DMS153 (cell line): Measurements from ENCODE around the gene DUSP16.
"Not testable (repeated sequence)": the region's sequence is repeated elsewhere in the genome, so short reads cannot be mapped to it uniquely, and the experiment has no call there.

ENCODE experiments used
- DNase-seq: peaks from one replicate; lab custom pipeline; 2025; lab: John Stamatoyannopoulos, UW

DUSP16 gene

DNA sequence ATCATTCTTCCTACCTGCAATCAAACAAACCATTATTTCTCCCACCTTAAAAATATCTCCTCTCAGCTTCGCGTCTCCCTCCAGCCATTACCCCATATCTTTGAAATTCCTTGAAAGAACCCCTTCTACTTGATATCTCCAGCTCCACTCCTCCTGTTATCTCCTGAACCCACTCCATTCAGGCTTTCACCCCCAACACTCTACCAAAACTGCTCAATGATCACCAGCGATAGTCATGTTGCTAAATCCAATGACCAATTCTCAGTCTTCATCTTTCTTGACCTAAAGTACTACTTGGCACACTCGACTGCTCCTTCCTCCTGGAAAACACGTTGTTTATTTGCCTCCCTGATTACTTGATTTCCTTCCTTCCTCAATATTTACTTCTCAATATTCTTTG is 70.1 kb downstream of the DUSP16 start:
- DNase-seq: no peak

DNA sequence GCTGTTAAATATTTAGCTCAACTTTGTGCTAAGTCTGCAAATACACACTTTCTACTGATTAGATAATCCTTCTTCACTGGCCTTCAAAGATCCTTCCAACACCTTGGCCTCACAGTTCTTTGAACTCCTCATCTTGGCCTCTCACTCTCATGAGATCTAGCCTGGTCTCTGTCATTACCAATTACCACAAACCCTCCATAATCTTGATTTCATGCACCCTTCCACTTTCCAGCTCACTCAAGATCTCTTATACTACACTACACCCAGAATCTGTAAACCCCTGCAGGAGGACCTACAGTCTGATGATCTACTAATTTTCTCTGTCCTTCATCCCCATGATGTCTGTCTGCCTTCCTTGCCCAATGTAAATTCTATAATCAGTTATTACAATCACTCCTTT is 71.1 kb downstream of the DUSP16 start:
- DNase-seq: no peak

DNA sequence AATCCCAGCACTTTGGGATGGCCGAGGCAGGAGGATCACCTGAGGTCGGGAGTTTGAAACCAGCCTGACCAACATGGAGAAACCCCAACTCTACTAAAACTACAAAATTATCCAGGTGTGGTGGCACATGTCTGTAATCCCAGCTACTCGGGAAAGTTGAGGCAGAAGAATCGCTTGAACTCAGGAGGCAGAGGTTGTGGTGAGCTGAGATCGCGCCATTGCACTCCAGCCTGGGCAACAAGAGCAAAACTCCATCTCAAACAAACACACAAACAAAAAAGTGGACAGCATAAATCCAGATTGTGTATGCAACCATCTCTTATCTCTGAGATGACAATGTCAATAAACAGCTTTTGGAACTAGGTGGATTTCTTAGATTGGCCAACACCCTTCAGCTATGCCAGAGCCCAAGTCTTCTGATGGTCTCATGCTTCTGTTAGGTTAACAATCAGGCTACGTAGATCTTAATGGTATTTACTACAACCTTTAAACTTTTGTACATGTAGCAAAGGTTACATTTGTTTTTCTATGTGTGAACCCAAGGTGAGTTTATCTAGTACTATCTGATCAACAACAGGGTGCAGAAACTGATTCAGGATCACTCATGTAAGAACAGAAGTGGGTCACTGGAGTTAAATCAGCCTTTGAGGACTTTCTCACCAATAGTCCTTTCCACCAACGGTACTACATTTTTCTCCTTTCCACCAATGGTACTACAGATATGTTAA is 73.7 kb downstream of the DUSP16 start:
- DNase-seq: no peak

GRCh38 chr12:12488296-12488695 is 74.4 kb downstream of the DUSP16 start:
- DNase-seq: no peak

- DNase-seq: no peak
These were observed 75.2 kb downstream of the DUSP16 start for GRCh38 chr12:12487490-12487889.

DNA sequence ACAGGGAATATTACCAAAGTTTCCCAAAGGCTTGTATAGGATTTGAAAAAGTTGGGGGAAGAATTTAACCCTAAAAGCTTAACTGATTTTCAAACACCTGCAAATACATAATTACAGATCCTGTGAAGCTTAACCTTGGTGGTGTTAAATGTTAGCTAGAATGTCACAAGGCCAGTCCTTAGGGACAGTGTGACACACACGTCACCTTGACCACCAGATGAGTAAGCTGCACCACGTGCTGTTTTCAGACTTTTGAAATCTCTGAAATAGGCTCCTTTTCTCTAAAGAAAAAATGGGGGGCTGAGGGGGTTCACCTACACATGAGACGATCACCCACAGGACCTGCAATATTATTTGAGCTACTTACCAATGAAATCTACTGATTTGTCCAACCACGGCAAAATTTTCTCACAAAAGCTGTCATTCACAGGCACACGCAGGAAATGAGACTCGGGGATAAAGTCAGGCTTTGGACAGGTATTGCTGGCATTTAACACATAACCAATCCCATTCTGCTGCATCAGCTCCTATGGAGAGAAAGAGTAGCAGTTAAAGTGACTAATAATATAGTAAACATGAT is 75.9 kb downstream of the DUSP16 start:
- DNase-seq: no peak

- no peak for DNase-seq
These were observed 79.2 kb downstream of the DUSP16 start for GRCh38 chr12:12483438-12483837.

GRCh38 chr12:12482959-12483358 is 79.7 kb downstream of the DUSP16 start:
- no peak for DNase-seq

GRCh38 chr12:12482150-12482761 is 80.4 kb downstream of the DUSP16 start:
- no peak for DNase-seq

- DNase-seq: no peak
These were observed 81.0 kb downstream of the DUSP16 start for GRCh38 chr12:12481631-12482030.

DNA sequence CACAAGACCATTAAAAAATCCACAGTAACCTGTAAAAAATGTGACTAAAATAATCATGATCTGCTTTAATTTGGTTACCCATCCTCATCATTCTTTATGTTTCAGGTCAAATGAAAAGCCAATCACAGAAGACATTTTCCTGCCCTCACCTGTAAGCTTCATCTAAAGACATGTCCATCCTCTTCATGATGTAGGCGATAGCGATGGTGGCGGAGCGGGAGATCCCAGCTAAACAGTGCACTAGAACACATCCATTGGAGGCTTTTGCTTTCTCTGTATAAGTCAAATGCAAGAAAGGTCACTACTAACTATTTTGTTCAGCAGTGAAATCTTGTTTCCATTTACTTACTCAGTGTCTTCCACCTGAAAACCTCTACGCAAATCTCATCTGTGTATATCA is 82.6 kb downstream of the DUSP16 start:
- DNase-seq: no peak

DNA sequence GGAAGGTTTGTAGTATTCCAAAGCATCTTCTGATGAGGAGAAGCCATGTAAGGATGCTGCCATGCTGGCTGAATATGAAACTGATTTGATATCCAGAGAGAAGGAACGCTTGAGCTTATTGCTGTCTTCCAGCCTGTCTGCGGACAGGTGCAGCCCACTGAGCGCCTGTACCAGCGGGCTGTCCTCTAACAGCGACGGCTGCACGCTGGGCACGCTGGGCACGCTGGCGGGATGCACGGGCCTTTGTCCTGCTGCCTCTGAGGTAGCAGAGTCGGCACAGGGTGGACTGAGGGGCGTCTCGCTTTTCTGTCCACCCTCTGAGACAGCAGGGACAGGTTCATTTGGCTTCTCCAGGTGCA is 85.2 kb downstream of the DUSP16 start:
- DNase-seq: no peak

DNA sequence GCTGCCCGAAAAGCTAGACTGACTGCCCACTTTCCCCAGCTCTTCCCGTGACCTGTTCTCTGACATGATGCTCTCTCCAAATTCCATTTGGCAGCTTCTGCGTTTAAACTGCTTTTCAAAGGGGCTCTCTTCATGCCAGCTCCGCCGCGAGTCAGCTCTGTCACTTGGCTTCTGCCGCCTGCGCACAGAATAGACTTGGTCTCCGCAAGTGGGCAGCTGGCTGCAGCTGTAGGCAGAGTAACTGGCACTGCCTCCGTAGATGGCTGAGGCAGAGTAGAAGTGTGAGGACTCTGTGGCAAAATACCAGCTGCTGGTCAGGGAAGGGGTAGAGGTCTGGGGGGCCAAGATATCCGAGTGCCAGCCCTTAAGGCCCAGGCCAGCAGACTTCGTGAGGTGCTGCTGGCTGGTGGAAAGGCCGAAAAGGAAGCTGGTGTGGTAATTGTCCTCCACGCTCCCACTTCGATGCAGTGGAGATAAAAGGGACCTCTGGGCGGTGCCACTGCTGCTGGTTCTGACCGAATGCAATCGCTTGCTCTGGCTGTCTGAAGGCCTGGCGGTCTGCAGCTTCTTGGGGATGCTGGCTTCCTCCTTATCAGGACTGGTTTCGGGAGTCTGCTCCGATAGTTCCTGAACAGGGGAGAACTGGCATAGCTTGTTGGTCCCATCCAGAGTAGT is 85.7 kb downstream of the DUSP16 start:
- no peak for DNase-seq

DNA sequence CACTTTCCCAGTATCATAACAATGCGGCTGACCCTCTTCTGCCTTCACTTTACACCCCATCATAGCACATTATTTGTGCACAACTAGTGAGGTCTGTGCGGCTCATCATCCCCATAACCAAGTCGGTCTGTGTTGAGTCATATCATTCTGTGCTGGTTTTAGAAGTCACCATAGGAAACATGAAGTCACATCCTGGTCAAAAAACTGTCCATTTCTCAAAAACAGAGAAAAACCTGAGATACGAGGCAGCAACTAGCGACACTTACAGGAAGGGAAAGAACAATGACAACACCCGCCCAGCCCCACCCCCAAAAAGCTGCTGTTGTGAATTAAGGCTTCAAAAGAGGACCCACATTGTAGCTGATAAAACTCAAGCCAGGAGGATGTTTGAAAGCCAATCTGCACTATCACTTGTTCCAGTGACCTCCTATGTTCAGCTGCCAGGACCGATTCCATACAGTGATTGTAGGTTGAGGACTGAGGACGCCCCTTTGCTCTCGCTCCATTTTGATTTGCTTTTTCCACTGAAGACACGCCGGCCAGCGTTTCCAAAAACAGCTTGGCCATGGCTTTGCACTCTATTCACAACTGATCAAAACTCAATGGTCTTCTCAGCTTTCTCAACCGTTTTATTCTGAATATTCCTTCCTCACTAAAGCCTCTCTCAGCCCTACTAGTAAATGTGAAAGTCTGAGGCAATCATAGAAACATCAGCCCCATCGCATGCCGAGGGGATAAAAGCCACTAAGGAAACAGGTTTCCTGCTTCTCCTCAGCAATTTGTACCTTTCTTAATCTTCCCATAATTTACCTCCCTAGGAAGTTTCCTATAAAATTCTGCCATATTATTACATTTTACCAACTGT is 87.5 kb downstream of the DUSP16 start:
- DNase-seq: no peak

- DNase-seq: no peak
These were observed 88.2 kb downstream of the DUSP16 start for GRCh38 chr12:12474471-12474928.

- DNase-seq: no peak
These were observed 89.4 kb downstream of the DUSP16 start for GRCh38 chr12:12473223-12473622.

- DNase-seq: not testable (repeated sequence)
These were observed 90.4 kb downstream of the DUSP16 start for GRCh38 chr12:12471982-12472961.

DNA sequence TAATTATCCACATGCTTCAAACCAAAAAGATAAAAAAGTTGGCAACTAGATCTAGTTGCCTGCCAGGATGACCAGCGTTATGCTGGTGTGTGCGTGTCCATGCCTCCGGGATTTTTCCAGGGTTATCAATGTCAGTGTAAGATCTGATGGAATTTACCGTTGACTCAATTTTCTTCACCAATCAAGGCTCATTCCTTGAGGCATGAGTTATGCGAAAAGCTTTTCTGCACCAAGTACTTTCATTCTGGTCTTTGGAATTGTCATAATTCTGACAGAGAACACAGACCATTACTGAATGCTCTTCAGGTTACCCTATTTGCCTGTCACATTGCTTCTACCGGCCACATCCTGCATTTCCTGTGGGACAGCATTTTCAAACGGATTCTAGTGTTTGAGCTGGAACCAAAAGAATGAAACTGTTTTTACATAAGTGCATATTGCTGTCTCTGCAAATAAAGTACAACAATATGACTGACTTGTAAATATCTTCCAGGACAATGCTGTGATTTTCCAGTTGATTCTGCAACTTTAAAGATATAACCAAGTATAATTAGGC is 91.8 kb downstream of the DUSP16 start:
- DNase-seq: no peak

DNA sequence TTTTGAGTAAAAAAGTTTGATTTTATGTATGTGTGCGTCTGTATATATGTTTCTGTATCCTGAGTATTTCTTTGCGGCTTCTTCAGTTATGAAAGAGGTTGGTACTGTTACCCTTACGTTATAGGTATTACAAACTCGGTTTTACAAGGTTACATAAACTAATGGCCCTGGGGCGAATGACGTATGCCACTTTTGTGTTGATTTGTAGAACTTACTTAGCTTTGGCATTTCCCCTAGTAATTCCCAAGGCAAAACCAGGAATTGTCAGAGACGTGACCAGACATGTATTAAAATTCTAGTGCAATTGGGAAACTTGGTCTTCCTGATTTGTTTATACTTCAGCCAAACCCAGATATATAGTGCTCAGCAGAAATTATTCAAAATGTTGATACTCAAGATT is 93.3 kb downstream of the DUSP16 start:
- no peak for DNase-seq

DNA sequence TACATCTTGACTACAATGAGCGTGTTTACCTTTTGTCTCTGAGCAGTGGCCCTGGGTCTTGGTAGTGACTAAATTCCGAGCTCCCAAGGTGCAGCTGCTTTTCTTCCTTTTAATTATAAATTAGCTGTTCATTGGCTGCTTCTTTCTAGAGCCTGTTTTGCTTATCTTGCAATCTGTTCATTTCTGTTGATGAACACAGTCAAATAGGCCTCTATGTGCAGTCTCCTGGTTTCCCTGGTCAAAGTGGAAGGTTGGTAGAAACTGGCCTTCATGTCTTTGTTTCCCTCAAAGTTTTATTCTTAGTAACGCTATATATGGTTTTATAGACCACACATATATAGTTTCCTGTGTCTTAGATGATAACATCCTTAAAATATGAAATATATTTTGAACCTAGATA is 94.1 kb downstream of the DUSP16 start:
- no peak for DNase-seq
